Natural killer cell (primary cell): Measurements from ENCODE around the gene ADM5. TPM values are rescaled to one million over a fixed set of nuclear protein-coding genes. Genes with fewer than 3 reads are reported as not detected.
A peak's percentile ranks its signal among the peaks of the same experiment; 100 is the strongest.

Experiments
- ATAC-seq, 3 donors: fragments of 150-1000 bp in 2 of 3; fragments of 200-7000 bp in 1 of 3; cut with Tn5 transposase; 1 replicate in 1 of 3; 2 replicates in 2 of 3; pipeline ENCODE4 v1.10.0; 2021; ENCODE audit warnings: mild to moderate bottlenecking in 2 of 3, moderate library complexity in 2 of 3
- DNase-seq, 2 donors: peaks; one replicate each; pipeline versions ENCODE4 v3.0.0 to v3.0.0-alpha.2; 2013 to 2021; ENCODE audit warnings: mixed read lengths in 1 of 2
- H3K27ac ChIP-seq: one replicate; pipeline ENCODE4 v1.5.1; 2013; ENCODE audit warnings: mild to moderate bottlenecking, low read length
- H3K27me3 ChIP-seq: one replicate; pipeline ENCODE4 v1.6.1; 2013; ENCODE audit warnings: low read length; ENCODE audit not compliant: control insufficient read depth, insufficient read depth
- H3K36me3 ChIP-seq: one replicate; pipeline ENCODE4 v1.6.1; 2013; ENCODE audit warnings: low read length; ENCODE audit not compliant: control insufficient read depth, insufficient read depth
- H3K4me1 ChIP-seq: one replicate; pipeline ENCODE4 v1.6.1; 2013; ENCODE audit warnings: low read length; ENCODE audit not compliant: control insufficient read depth, insufficient read depth
- H3K4me3 ChIP-seq: one replicate; pipeline ENCODE4 v1.5.1; 2013; ENCODE audit warnings: low read length
- H3K9me3 ChIP-seq: one replicate; pipeline ENCODE4 v1.6.1; 2013; ENCODE audit warnings: low read length; ENCODE audit not compliant: control insufficient read depth, insufficient read depth
- H3K27ac Mint-ChIP-seq, 2 donors: one replicate each; pipeline ENCODE4 v1.8.0; 2022; ENCODE audit warnings: mild to moderate bottlenecking in 2 of 2, mixed read lengths in 2 of 2, moderate library complexity in 1 of 2
- H3K27me3 Mint-ChIP-seq, 2 donors: one replicate each; pipeline ENCODE4 v1.8.0; 2022; ENCODE audit warnings: low read depth in 2 of 2, mixed read lengths in 2 of 2
- H3K36me3 Mint-ChIP-seq: one replicate; pipeline ENCODE4 v1.8.0; 2022; ENCODE audit warnings: mixed read lengths
- H3K4me1 Mint-ChIP-seq, 2 donors: one replicate each; pipeline ENCODE4 v1.8.0; 2022; ENCODE audit warnings: mixed read lengths in 2 of 2
- H3K4me3 Mint-ChIP-seq: one replicate; pipeline ENCODE4 v1.8.0; 2022; ENCODE audit warnings: mild to moderate bottlenecking, moderate library complexity, mixed read lengths
- H3K9me3 Mint-ChIP-seq, 2 donors: one replicate each; pipeline ENCODE4 v1.8.0; 2022; ENCODE audit warnings: mixed read lengths in 2 of 2
- CTCF ChIP-seq: fragments of 200-600 bp; IDR thresholded peaks from one replicate; pipeline ENCODE4 v1.8.0; 2022; ENCODE audit warnings: antibody characterized with exemption
- WGBS: methylation state at CpG from one replicate; pipeline ENCODE4 v1.1.7; 2013; ENCODE audit warnings: missing lambda C conversion rate; ENCODE audit not compliant: insufficient coverage; 5-methylcytosine and 5-hydroxymethylcytosine counted together
- intact Hi-C: fragments of 100-400 bp; cut with micrococcal nuclease; formaldehyde crosslinking; loops from one replicate; pipeline ENCODE4 v1.14.2; 2022
- total RNA-seq, 4 donors: library from RNA; stranded (reverse); fragments of 120-200 nt in 1 of 4; gene quantifications; one replicate each; pipeline versions ENCODE4 v1.2.3 to v1.2.4, GENCODE V29; 2013 to 2022

The ADM5 gene
- total RNA-seq, 3 donors from 2014 or later (not counting 1 experiment from before 2014, with no cell fraction given): 2.3 to 2.9 (median 2.4) TPM

GRCh38 chr19:49667473-49667872, 21.9 kb upstream of the ADM5 start:
- H3K4me3 ChIP-seq: no peak overlapping the region
- no peaks in the 10 kb centered on the region for H3K9me3 Mint-ChIP-seq
- H3K4me1 Mint-ChIP-seq: peaks cover 38 to 52% of the 10 kb centered on the region in 2 donors
- H3K4me3 Mint-ChIP-seq: peak overlapping the region; percentile 99
- H3K36me3 ChIP-seq: peaks cover 4% of the 10 kb centered on the region
- peak overlapping the region in 1 of 2 donors; percentile 96 for H3K27ac Mint-ChIP-seq
- intact Hi-C loops: no loop called here
- H3K9me3 ChIP-seq: no peaks in the 10 kb centered on the region
- no peaks in the 10 kb centered on the region for H3K36me3 Mint-ChIP-seq
- 97% methylated on average over 2 of the region's 2 CpGs for WGBS
- no peaks in the 10 kb centered on the region for H3K27me3 Mint-ChIP-seq
- ATAC-seq: no peak
- TF ChIP-seq CTCF: no peak
- DNase-seq: no peak
- no peak overlapping the region for H3K27ac ChIP-seq
- H3K27me3 ChIP-seq: no peaks in the 10 kb centered on the region
- H3K4me1 ChIP-seq: peaks cover 40% of the 10 kb centered on the region

- no peak for TF ChIP-seq CTCF
- Histone ChIP-seq H3K4me3 (no peak overlapping the region), H3K4me1 (peaks cover 23% of the 10 kb centered on the region), H3K27ac (no peak overlapping the region), H3K36me3 (no peaks in the 10 kb centered on the region), H3K27me3 (no peaks in the 10 kb centered on the region), H3K9me3 (no peaks in the 10 kb centered on the region)
- Mint-ChIP-seq H3K36me3 (no peaks in the 10 kb centered on the region), H3K9me3 (no peaks in the 10 kb centered on the region), H3K27me3 (no peaks in the 10 kb centered on the region), H3K4me3 (no peak overlapping the region), H3K27ac (no peak overlapping the region), H3K4me1 (peaks cover 30 to 39% of the 10 kb centered on the region in 2 donors)
- DNase-seq (no peak), ATAC-seq (no peak)
- 97% methylated on average over 3 of the region's 3 CpGs for WGBS
- intact Hi-C loops: no loop called here
Observed at GRCh38 chr19:49669516-49669915, 19.9 kb upstream of the ADM5 start.

- peak; percentile 87 for TF ChIP-seq CTCF
- intact Hi-C loops: no loop called here
- peaks cover 18% of the 10 kb centered on the region for H3K4me1 ChIP-seq
- no peak overlapping the region for H3K4me3 ChIP-seq
- H3K4me3 Mint-ChIP-seq: peak overlapping the region; percentile 30
- 39% methylated on average over 28 of the region's 28 CpGs for WGBS
- H3K27ac Mint-ChIP-seq: peak overlapping the region in 1 of 2 donors; percentile 79
- H3K27me3 ChIP-seq: no peaks in the 10 kb centered on the region
- H3K36me3 ChIP-seq: no peaks in the 10 kb centered on the region
- H3K4me1 Mint-ChIP-seq: peaks cover 20 to 29% of the 10 kb centered on the region in 2 donors
- peak; percentile 70 to 86 for DNase-seq
- H3K27me3 Mint-ChIP-seq: no peaks in the 10 kb centered on the region
- no peak for ATAC-seq
- H3K36me3 Mint-ChIP-seq: no peaks in the 10 kb centered on the region
- no peaks in the 10 kb centered on the region for H3K9me3 Mint-ChIP-seq
- no peak overlapping the region for H3K27ac ChIP-seq
- no peaks in the 10 kb centered on the region for H3K9me3 ChIP-seq
Observed at GRCh38 chr19:49672131-49672919, 17.1 kb upstream of the ADM5 start.
